ENCODE results near the gene CUEDC2.

DNA sequence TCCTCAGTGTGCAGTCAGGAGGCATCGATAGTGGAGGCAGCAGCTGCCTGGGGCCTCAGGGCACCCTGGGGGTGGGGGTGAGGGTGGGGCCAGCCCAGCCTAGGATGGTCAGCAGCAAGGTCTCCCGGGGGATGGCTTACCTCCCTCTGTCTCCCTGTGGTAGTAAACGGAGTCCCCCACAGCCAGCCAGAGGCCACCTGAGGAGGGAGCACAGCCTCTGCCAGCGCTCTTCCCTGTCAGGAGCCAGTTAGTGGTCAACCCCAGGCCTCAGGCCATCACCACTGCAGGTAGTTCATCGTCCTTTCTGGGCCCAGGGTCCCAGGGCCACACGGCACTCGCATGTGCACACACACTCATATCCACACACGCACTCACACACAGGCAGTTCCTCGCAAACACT, 48.0 kb upstream of the CUEDC2 start:
- TF ChIP-seq, protein P1, sequence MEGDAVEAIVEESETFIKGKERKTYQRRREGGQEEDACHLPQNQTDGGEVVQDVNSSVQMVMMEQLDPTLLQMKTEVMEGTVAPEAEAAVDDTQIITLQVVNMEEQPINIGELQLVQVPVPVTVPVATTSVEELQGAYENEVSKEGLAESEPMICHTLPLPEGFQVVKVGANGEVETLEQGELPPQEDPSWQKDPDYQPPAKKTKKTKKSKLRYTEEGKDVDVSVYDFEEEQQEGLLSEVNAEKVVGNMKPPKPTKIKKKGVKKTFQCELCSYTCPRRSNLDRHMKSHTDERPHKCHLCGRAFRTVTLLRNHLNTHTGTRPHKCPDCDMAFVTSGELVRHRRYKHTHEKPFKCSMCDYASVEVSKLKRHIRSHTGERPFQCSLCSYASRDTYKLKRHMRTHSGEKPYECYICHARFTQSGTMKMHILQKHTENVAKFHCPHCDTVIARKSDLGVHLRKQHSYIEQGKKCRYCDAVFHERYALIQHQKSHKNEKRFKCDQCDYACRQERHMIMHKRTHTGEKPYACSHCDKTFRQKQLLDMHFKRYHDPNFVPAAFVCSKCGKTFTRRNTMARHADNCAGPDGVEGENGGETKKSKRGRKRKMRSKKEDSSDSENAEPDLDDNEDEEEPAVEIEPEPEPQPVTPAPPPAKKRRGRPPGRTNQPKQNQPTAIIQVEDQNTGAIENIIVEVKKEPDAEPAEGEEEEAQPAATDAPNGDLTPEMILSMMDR (IDR thresholded peaks at IDR 0.05): no peak
- TF ChIP-seq ZFX (IDR thresholded peaks at IDR 0.05; ENCODE audit: borderline replicate concordance): no peak

Data from 22Rv1 (cell line).